ENCODE data around the gene MCFD2.

MCFD2 gene

DNA sequence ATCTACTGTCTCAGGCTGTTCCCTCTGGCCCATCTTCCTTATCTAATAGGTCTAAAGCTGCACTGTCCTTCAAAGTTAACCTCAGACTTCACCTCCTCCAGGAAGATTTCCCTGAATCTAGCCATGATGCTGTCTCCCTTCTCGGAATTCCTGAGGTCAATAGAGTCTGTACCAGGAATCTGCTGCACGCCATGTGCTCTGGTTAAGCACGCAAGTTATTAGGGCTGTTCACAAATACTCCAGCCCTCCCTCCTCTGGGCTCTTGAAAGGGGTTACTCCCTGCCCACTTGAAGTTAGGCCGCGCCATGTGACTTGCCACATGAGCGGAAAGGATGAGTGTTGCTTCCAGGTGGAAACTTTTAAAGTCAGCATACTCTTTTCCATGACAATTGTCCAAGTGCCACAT lies 43.6 kb downstream of the MCFD2 start:
- DNase-seq: no peak

DNA sequence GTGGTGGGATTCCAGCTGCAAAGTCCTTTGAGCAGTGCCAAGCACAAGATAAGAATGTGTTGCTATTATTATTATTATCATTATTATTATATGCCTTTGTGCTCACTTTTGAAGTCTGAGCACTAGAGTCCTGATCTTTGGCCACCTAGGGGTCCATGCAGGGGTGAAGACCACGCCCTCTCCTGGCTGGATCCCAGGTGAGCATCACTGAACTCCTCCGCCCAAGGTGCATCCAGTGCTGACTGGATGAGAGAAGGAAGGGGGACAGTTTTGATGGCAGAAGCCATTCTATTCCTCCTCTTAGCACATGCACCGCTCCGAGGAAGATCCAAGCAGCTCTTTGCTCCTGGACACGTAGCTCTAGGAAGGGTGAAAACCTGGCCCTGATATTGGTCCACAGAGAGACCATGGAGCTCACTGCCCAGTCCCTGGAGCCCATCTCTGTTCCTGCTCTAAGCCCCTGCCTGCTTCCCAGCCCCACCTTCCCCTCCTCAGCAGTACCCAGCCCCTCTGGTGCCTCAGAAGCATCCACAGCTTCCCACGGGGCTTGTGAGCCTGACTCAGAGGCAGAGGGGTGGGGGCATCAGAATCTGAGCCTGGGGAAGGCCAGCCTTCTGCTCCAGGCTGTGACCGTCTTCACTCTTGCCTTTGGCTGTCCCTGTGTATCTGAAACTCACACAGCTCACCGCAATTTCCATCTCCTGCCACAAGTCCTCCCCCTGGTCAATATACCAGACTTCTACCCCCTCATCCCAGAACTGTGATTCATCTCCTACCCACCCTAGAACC lies 45.4 kb downstream of the MCFD2 start:
- no peak for DNase-seq

DNA sequence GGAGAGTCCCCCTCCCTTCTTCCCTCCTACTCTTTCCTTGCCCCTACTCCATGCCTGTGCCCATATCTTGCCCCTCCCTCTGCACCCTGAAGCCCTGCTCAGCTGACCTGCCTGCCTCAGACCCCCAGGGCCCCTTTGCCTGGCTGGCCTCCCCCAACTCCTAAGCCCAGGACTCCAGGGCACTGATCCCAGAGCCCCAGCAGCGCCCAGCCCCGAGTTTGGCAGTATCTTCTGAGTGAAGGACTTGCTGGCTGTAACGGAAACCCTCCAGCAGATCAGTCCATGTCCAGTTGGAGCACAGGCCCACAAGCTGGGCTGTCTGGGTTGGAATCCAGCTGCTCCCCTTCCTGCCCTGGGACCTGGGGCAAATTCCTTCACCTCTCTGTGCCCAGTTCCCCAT lies 46.0 kb downstream of the MCFD2 start:
- DNase-seq: no peak

DNA sequence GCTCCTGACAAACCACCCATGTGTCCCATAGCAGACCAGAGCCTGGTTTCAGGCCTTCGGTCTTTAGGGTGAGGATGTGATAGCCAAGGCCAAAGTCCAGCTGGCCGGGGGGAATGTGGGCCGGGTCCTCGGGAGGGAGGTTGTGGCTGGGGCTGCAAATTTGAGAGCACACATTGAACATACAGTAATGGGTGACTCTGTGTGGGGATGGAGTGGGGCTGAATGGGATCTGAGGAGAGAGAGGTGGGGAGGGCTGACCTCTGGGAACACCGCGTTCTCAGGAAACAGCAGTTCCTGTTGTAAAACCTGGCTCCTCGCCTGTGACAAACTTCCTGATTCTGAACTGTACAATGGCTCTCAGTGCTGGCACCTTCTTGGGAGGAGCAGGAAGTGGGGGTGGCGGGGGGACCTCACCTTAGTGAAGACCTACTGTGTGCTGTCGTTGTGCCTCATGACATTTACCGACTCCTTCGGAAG lies 48.8 kb downstream of the MCFD2 start:
- DNase-seq: no peak

DNA sequence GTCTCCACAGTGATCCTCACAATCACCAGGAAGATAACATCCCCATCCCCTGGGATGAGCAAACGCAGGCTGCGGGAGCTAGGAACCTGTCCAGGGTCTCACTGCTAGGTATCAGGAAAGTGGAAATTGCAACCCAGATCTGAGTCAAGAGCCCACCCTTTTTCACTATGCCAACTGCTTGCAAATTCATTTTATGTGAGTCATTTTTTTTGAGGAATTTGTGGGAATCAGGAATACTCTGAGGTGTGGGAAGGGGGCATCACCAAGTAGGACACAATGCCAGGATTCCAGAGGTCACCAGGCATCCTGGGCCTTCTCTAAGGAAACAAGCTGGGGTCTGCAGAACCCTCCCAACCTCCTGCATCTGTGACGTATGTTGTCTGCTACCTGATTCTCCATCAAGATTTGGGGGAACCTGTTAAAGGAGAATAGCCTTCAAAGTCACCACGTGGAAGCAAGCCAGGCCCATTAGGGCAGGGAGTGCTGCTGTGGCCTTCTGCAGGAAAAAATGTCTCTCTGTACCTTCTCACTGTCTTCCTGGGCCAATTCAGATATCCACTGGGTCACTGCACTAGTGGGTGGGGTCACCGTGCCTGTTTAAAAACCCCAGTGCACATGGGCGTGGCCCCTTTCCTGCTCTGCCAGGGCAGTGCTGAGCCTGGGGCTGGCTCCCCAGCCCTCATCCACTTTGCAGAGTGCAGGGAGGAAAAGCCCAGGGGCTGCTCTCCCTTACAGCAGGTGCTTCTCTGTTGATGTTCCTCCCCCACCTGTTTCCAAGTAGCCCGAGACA lies 50.2 kb downstream of the MCFD2 start:
- no peak for DNase-seq

DNA sequence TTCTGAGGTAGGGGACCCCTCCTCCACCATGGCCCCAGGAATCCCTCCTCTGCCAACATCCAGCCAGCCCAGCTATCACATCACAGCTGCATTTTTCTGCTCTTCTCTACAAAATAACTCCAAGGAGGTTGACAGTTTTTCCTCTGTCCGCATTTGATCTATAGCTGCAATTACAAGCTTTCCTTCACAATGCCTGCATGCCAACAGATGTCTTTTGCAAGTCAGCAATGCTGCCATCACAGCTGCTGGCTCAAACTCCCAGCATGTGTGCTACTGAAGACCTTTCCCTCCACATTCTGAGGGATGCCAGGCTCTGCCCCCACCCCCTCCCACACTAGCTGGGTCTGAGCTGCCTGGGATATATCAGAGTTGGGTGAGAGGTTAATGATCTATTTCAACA lies 51.7 kb downstream of the MCFD2 start:
- DNase-seq: no peak

DNA sequence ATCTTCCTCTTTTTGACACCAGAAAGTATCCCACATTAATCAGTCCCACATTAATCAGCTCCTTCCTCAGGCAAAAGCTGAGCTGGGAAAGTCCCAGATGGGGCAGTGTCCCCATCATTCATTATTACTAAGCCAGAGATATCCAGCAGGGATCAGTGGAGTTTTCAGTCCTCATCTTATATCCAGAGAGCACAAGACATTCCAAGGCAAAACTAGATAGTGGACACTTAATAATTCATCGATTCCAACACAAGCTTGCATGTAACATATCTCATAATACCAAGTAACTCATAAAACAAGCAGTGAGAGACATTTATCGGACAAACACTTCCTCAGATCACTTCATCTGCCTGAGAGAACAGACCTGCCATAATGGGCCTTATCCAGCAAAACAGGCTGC lies 53.1 kb downstream of the MCFD2 start:
- DNase-seq: no peak

DNA sequence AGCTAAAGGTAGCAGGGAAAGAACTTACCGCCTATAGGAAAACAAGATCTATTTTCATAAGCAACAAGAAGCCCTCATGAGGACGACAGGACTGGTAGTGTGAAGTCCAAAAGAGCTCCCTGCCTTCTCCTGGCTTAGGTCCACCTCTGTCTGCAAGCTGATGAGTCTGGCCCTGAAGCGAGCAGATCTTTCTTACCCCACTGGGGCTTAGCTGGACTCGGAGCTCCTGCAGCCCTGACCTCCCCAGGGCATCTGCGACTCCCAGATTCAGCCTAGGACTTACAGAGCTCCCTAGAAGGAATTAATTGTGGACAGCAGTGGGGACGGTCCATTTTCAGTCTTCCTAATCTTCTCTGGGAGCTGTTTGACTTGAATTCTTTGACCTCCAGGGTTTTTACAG lies 53.7 kb downstream of the MCFD2 start:
- DNase-seq: no peak

DNA sequence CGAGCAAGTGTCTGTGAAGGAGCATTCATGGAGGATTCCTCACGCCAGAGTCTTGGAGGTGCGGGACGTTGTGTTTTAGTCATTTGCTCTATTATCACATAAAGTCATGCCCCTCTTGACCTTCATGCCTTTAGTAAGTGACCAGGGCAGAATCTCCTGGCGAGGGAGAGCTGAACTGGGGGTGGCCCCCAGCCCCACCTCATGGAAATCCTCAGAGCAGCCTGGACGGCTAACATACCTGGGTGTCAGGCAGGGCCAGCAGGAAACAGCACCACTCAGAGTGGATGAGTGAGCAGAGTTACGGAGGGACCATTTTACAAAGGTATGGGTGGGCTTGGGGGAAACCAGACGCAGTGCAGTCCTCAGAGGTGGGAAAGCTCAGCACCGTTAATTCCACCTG lies 56.1 kb downstream of the MCFD2 start:
- DNase-seq: no peak

DNA sequence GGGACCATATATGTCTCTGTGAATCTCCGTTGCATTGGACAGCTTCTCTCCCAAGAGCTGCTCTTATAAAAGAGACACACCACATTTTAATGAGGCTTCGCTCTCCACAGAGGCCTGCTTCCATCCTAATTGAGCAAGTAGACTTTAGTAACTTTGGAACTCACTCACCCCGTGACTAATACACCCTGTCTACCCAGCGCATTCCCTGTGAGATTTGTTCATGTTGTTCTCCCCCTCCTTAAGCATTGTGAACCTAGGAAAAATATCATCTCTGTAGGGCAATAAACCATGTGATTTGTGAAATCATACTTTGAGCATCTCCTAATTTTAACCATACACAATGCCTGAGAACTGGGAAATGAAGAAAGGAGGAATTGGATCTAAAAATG lies 56.9 kb downstream of the MCFD2 start:
- no peak for DNase-seq

DNA sequence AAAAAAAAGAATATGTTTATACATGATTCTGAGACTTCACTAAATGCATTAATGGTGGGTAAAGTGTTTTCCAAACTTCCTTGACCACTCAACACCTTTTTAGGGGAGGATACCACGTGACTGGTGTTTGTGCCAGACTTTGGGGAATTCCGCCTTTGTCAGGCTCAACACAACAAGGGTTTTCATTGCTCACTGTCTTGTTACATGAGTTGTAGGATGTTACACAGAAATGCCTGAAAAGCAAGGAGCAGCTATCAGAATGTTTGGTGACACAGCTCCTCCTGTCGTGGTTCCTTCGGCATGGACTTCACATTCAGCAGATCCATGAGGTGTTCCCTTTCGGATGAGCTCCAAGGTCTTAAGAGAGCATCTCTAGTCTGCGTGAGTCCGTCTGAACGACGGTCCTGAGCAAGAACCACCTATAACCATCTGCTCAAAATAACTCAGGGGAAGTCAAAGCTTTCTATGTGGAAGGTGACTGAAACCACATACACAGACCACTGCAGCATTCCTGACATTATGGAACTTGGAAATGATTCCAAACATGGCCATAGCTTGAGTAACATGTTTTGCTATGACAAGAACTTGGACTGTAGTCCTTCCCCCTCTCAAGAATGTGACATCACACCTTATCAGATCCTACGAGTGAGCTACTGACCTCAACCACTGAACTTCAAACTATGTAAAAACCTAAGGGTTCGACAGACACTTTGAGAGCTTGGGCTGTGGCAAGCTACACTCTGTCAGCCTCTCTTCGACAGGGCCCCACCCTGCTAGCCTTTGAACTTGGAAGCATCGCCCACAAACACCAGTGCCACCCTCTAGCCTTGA lies 57.5 kb downstream of the MCFD2 start:
- DNase-seq: no peak

DNA sequence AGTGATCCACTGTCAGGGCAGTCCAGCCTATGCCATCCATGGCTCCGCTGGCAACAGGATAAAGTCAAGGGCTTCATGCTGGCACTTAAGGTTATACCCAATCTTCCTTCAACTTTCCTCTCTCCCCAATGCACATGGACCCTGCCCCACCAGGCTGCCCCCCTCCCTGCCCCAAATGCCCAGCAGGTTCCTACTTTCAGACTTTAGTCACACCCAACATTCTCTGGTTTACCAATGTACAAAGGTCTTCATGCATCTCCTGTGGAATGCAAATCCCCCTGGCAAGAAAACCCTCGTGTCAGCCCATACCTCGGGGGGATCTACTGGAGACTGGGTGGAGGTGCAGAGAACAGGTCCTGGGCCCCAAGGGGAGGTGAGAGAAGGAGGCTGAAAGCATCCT lies 59.3 kb downstream of the MCFD2 start:
- DNase-seq: no peak

DNA sequence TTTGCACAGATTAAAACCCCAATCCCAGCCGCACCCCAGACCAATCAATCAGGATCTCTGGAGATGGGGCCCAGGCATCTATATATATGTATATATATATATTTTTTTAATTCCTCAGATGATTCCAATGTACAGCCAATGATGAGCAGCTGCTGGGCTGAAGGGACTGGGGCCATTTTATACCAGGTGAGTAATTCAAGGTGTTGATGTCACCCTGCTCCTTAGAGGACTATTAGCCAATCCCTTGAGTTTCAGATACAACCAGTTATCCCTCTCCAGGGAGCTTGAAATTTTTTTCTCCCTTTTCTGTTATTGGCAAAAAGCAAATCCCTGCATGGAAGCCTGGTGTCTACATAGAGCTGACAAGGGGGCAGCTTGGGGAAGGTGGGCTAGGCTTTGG lies 59.8 kb downstream of the MCFD2 start:
- DNase-seq: no peak

DNA sequence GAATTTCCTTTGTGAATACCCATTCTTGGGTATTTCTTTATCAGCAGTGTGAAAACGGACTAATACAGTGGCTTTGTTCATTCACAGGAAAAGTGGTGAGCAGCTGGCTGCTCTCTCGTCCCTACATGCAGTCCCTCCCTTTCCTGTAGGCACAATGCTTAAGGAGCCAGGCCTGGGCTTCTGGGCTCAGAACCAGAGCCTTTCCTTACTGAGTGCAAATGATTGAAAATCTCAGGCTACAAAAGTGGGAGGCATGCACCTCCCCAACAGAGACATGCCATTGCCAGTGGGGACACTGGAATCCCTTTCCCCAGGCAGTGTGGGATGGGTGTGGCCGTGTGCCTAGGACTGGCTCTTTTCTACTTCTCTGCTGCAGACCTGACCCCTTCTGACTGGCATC lies 61.3 kb downstream of the MCFD2 start:
- DNase-seq: no peak

DNA sequence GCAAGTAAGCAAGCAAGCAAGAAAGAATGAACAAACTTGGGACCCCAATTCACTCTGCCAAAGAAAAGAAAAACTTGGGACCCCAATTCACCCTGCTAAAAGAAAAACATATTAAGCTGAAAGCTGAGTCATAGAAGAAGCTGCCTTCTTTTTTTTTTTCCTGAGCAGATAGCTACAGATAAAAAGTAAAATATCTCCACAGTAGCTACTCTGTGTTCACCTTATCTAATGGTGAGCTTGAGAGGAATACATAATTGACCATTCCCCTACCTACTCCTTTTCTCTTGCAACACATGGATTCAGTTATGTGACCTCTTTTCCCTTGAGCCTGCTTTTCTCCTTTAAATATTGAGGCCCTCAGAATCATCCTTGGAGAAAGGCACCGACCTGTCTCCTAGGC lies 63.0 kb downstream of the MCFD2 start:
- DNase-seq: no peak

DNA sequence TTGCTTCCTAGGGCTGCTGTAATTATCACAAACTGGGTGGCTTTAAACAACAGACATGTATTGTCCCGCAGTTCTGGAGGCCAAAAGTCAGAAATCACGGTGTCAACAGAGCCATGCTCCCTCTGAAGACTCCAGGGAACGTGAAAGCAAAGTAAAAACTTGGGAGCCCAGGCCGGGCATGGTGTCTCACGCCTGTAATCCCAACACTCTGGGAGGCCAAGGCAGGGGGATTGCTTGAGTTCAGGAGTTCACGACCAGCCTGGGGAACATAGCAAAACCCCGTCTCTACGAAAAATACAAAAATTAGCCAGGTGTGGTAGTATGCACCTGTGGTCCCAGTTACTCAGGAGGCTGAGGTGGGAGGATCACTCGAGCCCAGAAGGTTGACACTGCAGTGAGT lies 63.5 kb downstream of the MCFD2 start:
- no peak for DNase-seq

Measured in KG1 (cell line).